AG04450 (cell line): ENCODE data around the gene NECTIN1. TPM values are rescaled to one million over a fixed set of nuclear protein-coding genes. Genes with fewer than 3 reads are reported as not detected.
A peak's percentile ranks its signal among the peaks of the same experiment; 100 is the strongest.

Source experiments
- CTCF ChIA-PET: fragments of 300-600, 350-600 bp; formaldehyde crosslinking; extraction: SDS; loops from one replicate; lab custom pipeline; 2022; ENCODE audit warnings: antibody characterized with exemption, inconsistent platforms; lab: Charles Lee
- POLR2A ChIA-PET: fragments of 350-600 bp; formaldehyde crosslinking; extraction: SDS; loops from one replicate; lab custom pipeline; 2021; ENCODE audit warnings: antibody characterized with exemption, inconsistent platforms; lab: Yijun Ruan, JAX
- DNase-seq: peaks from one replicate; pipeline ENCODE4 v3.0.0-alpha.2; 2011; ENCODE audit warnings: low read depth, low spot score
- H3K27ac ChIP-seq: one replicate; pipeline ENCODE4 v1.5.1; 2012; ENCODE audit warnings: low read depth, low read length, control low read depth
- H3K27me3 ChIP-seq: one replicate; pipeline ENCODE4 v1.6.0; 2012; ENCODE audit warnings: low read length; ENCODE audit not compliant: control insufficient read depth, insufficient read depth
- H3K4me3 ChIP-seq: 2 replicates; pipeline ENCODE4 v1.5.1; 2011; ENCODE audit warnings: mild to moderate bottlenecking, low read depth, low read length, control low read depth
- H3K9me3 ChIP-seq: 2 replicates; pipeline ENCODE4 v1.5.1; 2012; ENCODE audit warnings: low read length; ENCODE audit not compliant: control insufficient read depth, insufficient read depth
- polyA plus RNA-seq: library from polyadenylated mRNA; depleted of rRNA; stranded (reverse); fragments of >200 nt; gene quantifications from 2 replicates; pipeline ENCODE4 v1.2.3, GENCODE V29; 2011
- TF ChIP-seq, protein P1 (sequence below): IDR thresholded peaks from 2 replicates; pipeline ENCODE4 v1.5.1; 2011; ENCODE audit warnings: low read depth, low read length, control low read depth, inconsistent platforms

Gene NECTIN1
- polyA plus RNA-seq, 1 experiment: 2.8 TPM

DNA sequence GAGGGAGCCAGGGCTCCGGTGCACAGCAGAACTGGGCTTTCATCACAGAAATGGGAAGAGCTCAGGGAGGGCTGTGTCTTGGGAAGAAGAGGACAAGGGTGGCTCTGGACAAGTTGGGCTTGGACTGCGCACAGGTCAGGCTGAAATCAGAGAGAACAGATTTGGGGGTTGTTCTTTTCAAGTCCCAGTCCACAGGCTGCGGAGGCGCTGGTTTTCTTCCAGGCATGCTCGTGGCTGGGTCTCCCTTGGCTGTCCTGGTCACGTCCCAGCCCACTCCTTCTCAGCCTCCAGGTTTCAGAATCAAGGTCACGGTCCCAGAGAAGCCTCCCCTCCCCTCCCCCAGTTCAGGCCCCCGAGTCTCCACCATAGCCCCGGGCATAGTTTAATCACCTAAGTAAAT, 17.0 kb downstream of the NECTIN1 start:
- Histone ChIP-seq H3K27ac (no peak overlapping the region), H3K9me3 (no peaks in the 10 kb centered on the region; the same call in 1 of the 2 replicates), H3K4me3 (no peak overlapping the region), H3K27me3 (no peaks in the 10 kb centered on the region)
- TF ChIP-seq, protein P1, sequence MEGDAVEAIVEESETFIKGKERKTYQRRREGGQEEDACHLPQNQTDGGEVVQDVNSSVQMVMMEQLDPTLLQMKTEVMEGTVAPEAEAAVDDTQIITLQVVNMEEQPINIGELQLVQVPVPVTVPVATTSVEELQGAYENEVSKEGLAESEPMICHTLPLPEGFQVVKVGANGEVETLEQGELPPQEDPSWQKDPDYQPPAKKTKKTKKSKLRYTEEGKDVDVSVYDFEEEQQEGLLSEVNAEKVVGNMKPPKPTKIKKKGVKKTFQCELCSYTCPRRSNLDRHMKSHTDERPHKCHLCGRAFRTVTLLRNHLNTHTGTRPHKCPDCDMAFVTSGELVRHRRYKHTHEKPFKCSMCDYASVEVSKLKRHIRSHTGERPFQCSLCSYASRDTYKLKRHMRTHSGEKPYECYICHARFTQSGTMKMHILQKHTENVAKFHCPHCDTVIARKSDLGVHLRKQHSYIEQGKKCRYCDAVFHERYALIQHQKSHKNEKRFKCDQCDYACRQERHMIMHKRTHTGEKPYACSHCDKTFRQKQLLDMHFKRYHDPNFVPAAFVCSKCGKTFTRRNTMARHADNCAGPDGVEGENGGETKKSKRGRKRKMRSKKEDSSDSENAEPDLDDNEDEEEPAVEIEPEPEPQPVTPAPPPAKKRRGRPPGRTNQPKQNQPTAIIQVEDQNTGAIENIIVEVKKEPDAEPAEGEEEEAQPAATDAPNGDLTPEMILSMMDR: no peak
- CTCF ChIA-PET: no interaction called here
- POLR2A ChIA-PET: no interaction called here
- DNase-seq: no peak

DNA sequence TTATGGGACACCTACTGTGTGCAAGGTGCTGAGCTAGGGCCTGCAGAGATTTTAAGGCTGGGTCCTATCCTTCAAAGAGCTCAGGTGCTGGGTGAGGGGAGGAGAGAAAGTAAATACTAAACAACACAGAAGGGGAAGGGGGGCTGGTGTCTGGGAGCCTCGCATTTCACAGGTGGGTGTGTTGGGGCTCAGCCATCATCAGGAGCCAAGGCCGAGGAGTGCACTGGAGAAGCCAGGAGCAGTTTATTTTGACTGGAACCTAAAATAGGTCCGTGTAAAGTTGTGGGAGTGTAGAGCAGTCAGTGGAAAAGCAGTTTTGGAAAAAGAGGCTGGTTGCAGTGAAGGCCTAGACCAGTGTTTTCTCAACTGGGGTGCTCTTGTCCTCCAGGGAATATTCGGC, 17.5 kb downstream of the NECTIN1 start:
- H3K27ac ChIP-seq: no peak overlapping the region
- TF ChIP-seq, protein P1: no peak
- ChIA-PET CTCF (interaction anchor here (0.6 kb wide), 1 partner anchor 30 kb away, joined by 4 read pairs; no protein-coding TSS in a partner anchor), POLR2A (no interaction called here)
- no peak overlapping the region for H3K4me3 ChIP-seq
- no peaks in the 10 kb centered on the region; the same call in 1 of the 2 replicates for H3K9me3 ChIP-seq
- H3K27me3 ChIP-seq: no peaks in the 10 kb centered on the region
- no peak for DNase-seq

DNA sequence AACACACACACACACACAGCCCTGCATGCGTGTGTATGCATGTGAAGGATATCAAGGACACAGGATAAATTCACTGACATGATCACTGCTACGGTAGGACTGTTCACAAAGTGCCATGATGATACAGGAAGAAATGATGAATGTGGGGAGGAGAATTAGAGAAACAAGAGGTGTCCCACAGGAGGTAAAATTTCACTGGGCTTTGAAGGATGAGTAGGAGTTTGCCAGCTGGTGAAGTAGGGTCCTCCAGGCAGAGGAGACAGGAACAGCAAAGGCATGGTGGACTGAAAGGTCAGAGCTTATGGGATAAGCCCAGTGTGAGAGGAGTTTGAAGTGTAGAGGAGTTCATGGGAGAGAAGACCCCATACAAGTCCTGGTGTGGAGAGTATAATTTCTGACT, 18.6 kb downstream of the NECTIN1 start:
- Histone ChIP-seq H3K9me3 (no peaks in the 10 kb centered on the region; the same call in 1 of the 2 replicates), H3K27ac (no peak overlapping the region), H3K27me3 (no peaks in the 10 kb centered on the region), H3K4me3 (no peak overlapping the region)
- ChIA-PET CTCF (interaction anchor here (0.8 to 1.6 kb wide), 2 partner anchors 18 to 398 kb away, joined by 3 to 5 read pairs; partner anchors contain the start of gene NECTIN1), POLR2A (interaction anchor here (1.2 kb wide), 1 partner anchor 39 kb away, joined by 4 read pairs; no protein-coding TSS in a partner anchor)
- DNase-seq: no peak
- TF ChIP-seq, protein P1: no peak

DNA sequence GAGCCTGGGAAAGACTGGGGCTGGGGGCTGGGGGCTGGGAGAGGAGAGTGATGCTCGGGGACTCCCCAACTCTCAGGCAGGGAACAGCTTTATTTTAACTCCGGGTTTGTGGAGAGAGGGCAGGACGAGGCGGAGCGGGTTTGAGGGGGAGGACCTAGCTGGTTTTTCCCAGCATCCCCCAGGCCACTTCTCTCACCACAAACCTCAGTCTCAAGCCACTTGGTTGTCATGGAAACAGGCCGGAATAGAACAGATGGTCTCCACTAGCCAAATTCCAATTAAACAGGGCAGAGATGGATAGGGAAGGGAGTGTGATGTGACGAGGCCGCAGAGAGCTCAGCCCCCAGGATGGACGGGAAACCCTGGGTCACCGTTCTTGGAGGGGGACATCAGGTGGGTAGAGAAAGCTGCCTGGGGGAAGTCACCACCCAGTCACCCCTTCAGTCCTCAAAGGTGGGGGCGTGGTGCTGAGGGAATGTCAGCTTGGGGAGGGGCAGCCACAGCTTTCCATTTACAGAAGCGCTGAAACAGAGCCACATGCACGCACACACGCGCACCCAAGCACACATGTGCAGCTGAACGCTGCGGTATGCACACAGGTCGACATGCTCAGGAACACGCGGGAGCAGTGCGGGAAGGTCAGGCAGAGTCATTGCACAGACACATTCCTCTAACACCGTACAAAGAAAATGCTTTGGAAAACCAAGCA, 19.2 kb downstream of the NECTIN1 start:
- peak; percentile 67 for DNase-seq
- H3K9me3 ChIP-seq: no peaks in the 10 kb centered on the region; the same call in 1 of the 2 replicates
- peak overlapping the region; percentile 13; the same call in 1 of the 2 replicates for H3K4me3 ChIP-seq
- TF ChIP-seq, protein P1: no peak
- ChIA-PET POLR2A (interaction anchor here (1.2 kb wide), 1 partner anchor 39 kb away, joined by 4 read pairs; no protein-coding TSS in a partner anchor), CTCF (interaction anchor here (0.8 to 1.6 kb wide), 3 partner anchors 19 to 399 kb away, joined by 3 to 6 read pairs (median 5); partner anchors contain the start of gene NECTIN1)
- H3K27ac ChIP-seq: no peak overlapping the region
- H3K27me3 ChIP-seq: no peaks in the 10 kb centered on the region

DNA sequence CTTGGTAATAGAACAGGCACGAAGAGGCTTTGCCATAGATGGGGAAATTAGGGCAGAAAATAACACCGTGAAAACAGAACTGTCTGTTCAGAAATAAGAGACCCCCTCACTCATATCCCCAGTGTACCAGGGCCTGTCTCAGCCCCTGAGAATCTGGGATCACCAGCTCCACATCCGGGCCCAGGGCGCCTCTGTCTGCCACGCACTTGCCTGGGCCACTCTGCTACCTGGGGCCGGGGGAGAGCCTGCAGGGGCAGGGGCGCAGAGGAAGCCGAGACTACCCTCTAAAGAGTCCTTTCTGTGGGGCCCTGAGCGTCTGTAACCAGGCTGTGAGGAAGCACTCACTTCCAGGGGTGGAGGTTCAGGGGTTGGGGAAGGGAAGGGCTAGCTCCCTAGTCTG, 19.8 kb downstream of the NECTIN1 start:
- POLR2A ChIA-PET: interaction anchor here (1.2 kb wide), 1 partner anchor 38 kb away, joined by 4 read pairs; no protein-coding TSS in a partner anchor

More for the DNA sequence above, 19.8 kb downstream of the NECTIN1 start:
- Histone ChIP-seq H3K9me3 (no peaks in the 10 kb centered on the region; the same call in 1 of the 2 replicates), H3K27ac (no peak overlapping the region), H3K4me3 (peak overlapping the region; percentile 13; the same call in 1 of the 2 replicates), H3K27me3 (no peaks in the 10 kb centered on the region)
- CTCF ChIA-PET: interaction anchor here (1.2 to 1.6 kb wide), 2 partner anchors 20 to 21 kb away, joined by 5 to 6 read pairs; partner anchors contain the start of gene NECTIN1
- no peak for DNase-seq
- TF ChIP-seq, protein P1: no peak
